Effector memory CD4-positive, alpha-beta T cell (primary cell): ENCODE data around the gene MIS18BP1.

Source experiments
- DNase-seq, 3 donors: peaks; one replicate each; pipeline ENCODE4 v3.0.0-alpha.2; 2020
- H3K27ac ChIP-seq: 2 replicates; pipeline ENCODE4 v1.7.0; 2013; ENCODE audit warnings: mild to moderate bottlenecking, low read length, moderate library complexity; ENCODE audit not compliant: insufficient read depth, poor library complexity, severe bottlenecking
- H3K27me3 ChIP-seq: replicated peaks from 2 replicates; pipeline ENCODE4 v1.7.0; 2013; ENCODE audit warnings: mild to moderate bottlenecking, low read length; ENCODE audit not compliant: insufficient read depth, control insufficient read depth, poor library complexity, severe bottlenecking
- H3K36me3 ChIP-seq: 2 replicates; pipeline ENCODE4 v1.7.0; 2013; ENCODE audit warnings: mild to moderate bottlenecking, low read length, moderate library complexity; ENCODE audit not compliant: control insufficient read depth, insufficient read depth
- H3K4me1 ChIP-seq: 2 replicates; pipeline ENCODE4 v1.7.0; 2013; ENCODE audit warnings: low read length, mild to moderate bottlenecking; ENCODE audit not compliant: control insufficient read depth, insufficient read depth, poor library complexity, severe bottlenecking
- H3K4me3 ChIP-seq: 2 replicates; pipeline ENCODE4 v1.7.0; 2013; ENCODE audit warnings: low read length, low read depth, mild to moderate bottlenecking; ENCODE audit not compliant: insufficient read depth, poor library complexity, severe bottlenecking
- H3K9me3 ChIP-seq: 2 replicates; pipeline ENCODE4 v1.7.0; 2013; ENCODE audit warnings: mild to moderate bottlenecking, low read length, moderate library complexity; ENCODE audit not compliant: control insufficient read depth

MIS18BP1 gene

DNA sequence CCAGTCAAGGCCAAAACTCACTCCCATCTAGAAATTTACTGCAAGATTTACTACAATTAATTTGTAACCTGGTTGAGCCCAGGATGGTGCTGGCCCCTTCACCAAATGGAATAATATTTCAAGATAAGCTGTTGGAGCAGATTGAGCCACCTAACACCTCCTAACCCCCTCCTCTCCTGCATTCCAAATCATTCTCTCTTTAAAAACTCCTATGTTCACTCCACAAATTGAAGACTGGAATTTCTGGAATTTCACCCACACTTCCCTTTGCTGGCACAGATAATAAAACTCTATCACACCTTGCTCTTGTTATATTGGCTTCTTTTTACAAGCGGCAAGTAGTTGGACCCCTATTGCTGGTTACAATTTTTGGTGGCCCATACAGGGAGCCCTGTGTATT, 41.7 kb downstream of the MIS18BP1 start:
- H3K4me3 ChIP-seq: no peak overlapping the region
- no peaks in the 10 kb centered on the region for H3K4me1 ChIP-seq
- no peak for DNase-seq
- H3K36me3 ChIP-seq: peaks cover 13% of the 10 kb centered on the region
- H3K9me3 ChIP-seq: no peaks in the 10 kb centered on the region
- no peak overlapping the region for H3K27ac ChIP-seq
- no peaks in the 10 kb centered on the region for H3K27me3 ChIP-seq

DNA sequence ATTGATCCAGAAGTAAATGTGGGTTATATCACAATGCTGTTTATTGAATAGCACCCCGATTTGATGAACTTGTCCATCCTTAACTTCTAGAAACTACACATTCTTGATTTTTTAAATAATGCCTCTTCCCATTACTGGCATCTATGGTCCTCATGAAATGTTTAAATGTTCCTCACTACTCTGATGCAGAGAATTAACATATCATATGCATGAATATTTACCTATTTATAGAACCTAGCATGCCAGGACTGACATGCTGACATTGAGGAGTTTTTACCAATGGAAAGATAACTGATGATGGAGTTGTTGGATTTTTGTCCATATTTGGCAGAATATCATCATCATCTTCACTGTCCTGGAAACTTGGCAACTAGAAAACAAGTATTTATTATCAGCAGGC, 42.8 kb downstream of the MIS18BP1 start:
- no peak overlapping the region for H3K27ac ChIP-seq
- no peaks in the 10 kb centered on the region for H3K9me3 ChIP-seq
- H3K4me1 ChIP-seq: no peaks in the 10 kb centered on the region
- H3K27me3 ChIP-seq: no peaks in the 10 kb centered on the region
- peaks cover 13% of the 10 kb centered on the region for H3K36me3 ChIP-seq
- DNase-seq: no peak
- H3K4me3 ChIP-seq: no peak overlapping the region

DNA sequence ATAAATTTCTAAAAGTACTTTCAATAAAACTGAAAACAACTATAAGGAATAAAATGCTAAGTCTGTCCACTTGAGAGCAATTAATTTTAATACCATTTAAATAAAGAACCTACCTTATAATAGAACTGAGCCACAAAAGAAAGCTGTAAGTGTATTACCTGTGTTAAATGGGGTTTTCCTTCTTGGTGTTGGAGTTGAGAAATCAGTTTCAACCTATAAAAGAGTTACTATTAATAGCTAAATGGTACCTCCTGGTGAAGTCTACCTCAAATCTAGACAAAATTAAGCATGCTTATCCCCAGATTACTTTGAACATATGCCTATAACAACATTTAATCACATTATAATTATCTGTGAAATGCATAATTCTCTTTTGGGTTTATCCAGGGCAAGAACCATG, 48.8 kb downstream of the MIS18BP1 start:
- H3K9me3 ChIP-seq: no peaks in the 10 kb centered on the region
- no peaks in the 10 kb centered on the region for H3K36me3 ChIP-seq
- H3K27me3 ChIP-seq: no peaks in the 10 kb centered on the region
- H3K4me1 ChIP-seq: no peaks in the 10 kb centered on the region
- no peak for DNase-seq
- H3K4me3 ChIP-seq: no peak overlapping the region
- no peak overlapping the region for H3K27ac ChIP-seq

DNA sequence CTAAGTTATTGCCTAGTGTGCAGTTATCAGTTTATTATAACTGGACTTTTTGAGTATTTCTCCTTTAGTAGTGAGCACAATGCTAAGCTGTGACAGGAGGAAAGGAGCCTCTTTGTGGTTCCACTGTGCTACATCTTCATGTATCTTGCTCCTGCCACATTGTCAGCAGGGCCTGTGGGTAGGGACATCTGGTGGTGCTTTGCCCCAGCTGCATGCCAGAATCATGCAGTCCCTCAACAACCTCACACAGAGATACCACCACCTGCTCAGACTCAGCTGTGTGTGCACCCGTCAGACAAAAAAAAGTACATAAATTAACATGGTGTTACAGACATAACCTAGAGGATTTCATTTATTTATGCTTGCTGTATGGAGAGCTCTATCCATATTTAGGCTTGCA, 51.1 kb downstream of the MIS18BP1 start:
- Histone ChIP-seq H3K4me3 (no peak overlapping the region), H3K27ac (no peak overlapping the region), H3K36me3 (no peaks in the 10 kb centered on the region), H3K9me3 (no peaks in the 10 kb centered on the region), H3K27me3 (no peaks in the 10 kb centered on the region), H3K4me1 (no peaks in the 10 kb centered on the region)
- DNase-seq: no peak

DNA sequence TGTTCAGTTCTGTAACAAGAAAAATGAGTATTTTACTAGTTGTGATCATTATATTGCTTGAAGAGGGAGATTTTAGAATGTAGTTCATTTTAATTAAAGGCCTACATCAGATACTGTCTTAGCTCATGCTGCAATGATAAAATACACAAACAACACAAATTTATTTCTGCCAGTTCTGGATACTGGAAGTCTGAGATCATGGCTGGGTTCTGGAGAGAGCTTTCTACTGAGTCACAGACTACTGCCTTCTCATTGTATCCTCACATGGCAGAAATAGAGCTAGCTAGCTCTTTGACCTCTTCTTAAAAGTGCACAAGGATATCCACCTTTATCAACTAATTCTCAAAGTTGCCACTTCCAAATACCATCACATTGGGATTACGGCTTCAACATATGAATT, 53.8 kb downstream of the MIS18BP1 start:
- H3K27me3 ChIP-seq: no peaks in the 10 kb centered on the region
- H3K36me3 ChIP-seq: no peaks in the 10 kb centered on the region
- H3K4me1 ChIP-seq: no peaks in the 10 kb centered on the region
- H3K9me3 ChIP-seq: no peaks in the 10 kb centered on the region
- DNase-seq: no peak
- no peak overlapping the region for H3K4me3 ChIP-seq
- H3K27ac ChIP-seq: no peak overlapping the region

DNA sequence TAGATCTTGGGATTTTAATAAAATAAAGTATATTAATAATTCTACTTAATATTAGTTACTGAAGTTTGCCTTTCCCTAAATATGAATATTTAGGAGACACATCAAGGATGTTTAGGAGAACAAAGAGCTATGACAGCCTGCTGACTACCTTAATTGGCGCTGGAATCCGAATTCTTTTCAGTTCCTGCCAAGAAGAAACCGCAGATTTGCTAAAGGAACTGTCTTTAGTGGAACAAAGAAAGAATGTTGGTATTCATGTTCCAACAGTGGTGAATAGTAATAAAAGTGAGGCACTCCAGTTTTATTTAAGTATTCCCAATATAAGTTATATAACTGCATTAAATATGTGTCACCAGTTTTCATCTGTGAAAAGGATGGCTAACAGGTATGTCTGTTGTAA, 54.5 kb downstream of the MIS18BP1 start:
- no peak for DNase-seq
- no peaks in the 10 kb centered on the region for H3K27me3 ChIP-seq
- H3K27ac ChIP-seq: no peak overlapping the region

DNA sequence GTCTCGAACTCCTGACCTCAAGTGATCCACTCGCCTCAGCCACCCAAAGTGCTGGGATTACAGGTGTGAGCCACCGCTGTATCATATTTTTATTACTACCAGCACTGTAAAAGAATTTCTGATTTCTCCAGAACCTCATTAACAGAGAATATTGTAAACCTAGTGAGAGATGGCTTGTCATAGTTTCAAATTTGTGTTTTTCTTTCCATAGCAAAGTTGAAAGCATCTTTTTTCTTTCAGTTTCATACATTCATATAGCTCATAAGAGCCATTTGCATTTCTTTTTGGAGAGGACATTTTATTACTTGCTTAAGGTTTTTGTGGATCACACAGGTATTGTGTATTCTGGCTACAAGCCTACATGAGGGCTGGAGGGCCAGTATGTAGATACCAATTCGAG, 58.0 kb downstream of the MIS18BP1 start:
- Histone ChIP-seq H3K27ac (no peak overlapping the region), H3K4me1 (no peaks in the 10 kb centered on the region), H3K4me3 (no peak overlapping the region), H3K36me3 (no peaks in the 10 kb centered on the region), H3K9me3 (no peaks in the 10 kb centered on the region), H3K27me3 (no peaks in the 10 kb centered on the region)
- DNase-seq: no peak

More for the DNA sequence above, 54.5 kb downstream of the MIS18BP1 start:
- no peaks in the 10 kb centered on the region for H3K9me3 ChIP-seq
- no peak overlapping the region for H3K4me3 ChIP-seq
- H3K4me1 ChIP-seq: no peaks in the 10 kb centered on the region
- H3K36me3 ChIP-seq: no peaks in the 10 kb centered on the region

DNA sequence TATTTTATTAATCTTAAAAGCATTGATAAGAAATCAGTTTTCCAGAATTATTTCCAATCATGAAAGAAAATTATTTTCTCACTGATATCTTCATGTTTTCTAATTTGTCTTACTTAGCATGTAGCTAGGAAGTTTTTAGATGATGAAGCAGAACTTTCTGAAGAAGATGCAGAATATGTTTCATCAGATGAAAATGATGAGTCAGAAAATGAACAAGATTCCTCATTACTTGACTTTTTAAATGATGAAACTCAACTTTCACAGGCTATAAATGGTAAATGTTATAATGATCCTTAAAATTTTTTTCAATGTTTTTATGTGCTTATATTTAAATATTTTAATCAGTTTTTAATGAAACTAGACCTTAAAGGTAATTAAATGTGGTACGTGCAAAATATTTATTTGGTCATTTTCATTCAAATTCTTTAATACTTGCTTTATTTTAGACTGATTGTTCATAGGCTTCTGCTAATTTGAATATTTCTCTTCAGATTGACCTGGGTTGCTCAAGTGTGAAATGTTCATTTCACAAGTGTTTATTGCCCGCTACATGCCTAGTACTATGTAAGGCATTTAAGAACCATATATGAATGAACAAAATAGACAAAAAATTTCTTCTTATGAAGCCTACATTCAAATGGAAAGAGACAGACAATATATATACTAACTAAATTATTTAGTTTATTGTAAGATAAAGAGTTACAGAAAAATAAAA, 67.7 kb downstream of the MIS18BP1 start:
- H3K9me3 ChIP-seq: no peaks in the 10 kb centered on the region
- DNase-seq: no peak
- H3K4me1 ChIP-seq: no peaks in the 10 kb centered on the region

DNA sequence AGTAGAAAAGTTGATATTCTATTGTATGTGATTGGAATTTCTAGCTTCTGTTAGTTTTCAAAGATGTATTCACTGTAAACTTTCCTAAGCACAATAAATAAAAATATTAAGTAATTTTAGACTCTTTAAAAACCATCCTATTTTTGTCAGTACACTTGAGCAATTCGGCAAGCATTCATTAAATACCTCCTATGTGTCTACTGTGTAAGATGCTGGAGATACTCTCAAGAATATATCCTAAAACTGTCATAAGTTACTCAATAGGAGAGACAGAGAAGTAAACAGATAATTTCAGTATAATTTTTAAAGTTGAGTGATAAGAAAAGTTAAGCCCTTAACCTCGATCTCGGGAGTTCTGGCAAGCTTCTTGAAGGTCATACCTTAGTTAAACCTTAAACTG, 71.2 kb downstream of the MIS18BP1 start:
- Histone ChIP-seq H3K9me3 (no peaks in the 10 kb centered on the region), H3K27me3 (no peaks in the 10 kb centered on the region), H3K4me3 (no peak overlapping the region), H3K36me3 (no peaks in the 10 kb centered on the region), H3K27ac (no peak overlapping the region), H3K4me1 (no peaks in the 10 kb centered on the region)
- no peak for DNase-seq

More for the DNA sequence above, 67.7 kb downstream of the MIS18BP1 start:
- peaks cover 4% of the 10 kb centered on the region for H3K36me3 ChIP-seq
- no peak overlapping the region for H3K4me3 ChIP-seq
- H3K27me3 ChIP-seq: no peaks in the 10 kb centered on the region
- H3K27ac ChIP-seq: no peak overlapping the region

DNA sequence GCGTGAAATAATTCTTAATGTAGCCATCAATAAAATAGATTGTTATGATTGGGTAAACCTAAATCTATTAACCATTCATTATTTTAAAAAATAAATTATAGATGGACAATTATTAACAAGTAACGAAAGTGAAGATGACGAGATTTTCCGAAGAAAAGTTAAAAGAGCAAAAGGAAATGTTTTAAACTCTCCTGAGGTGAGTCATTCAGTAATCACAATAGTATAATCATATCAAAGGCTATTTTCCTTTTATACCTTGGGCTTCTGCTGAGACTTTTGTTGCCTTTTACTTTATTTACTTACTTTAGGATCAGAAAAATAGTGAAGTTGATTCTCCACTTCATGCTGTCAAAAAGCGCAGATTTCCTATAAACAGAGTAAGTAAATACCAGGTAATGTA, 71.7 kb downstream of the MIS18BP1 start:
- H3K27ac ChIP-seq: no peak overlapping the region
- no peak for DNase-seq
- H3K36me3 ChIP-seq: no peaks in the 10 kb centered on the region
- no peak overlapping the region for H3K4me3 ChIP-seq
- H3K9me3 ChIP-seq: no peaks in the 10 kb centered on the region
- no peaks in the 10 kb centered on the region for H3K4me1 ChIP-seq
- H3K27me3 ChIP-seq: no peaks in the 10 kb centered on the region
